Kidney (tissue), 14 donors: ENCODE measurements around the gene ACSL4. TPM values are rescaled to one million over a fixed set of nuclear protein-coding genes. Genes with fewer than 3 reads are reported as not detected.

Source experiments
- DNase-seq, 5 donors: peaks; one replicate each; pipeline ENCODE4 v3.0.0-alpha.2; 2013 to 2020
- FAIRE-seq: peaks from 2 replicates; lab custom pipeline; 2012; peaks lifted over from hg19 to GRCh38; lab: Jason Lieb, UNC
- H3K27ac ChIP-seq, 2 donors: one replicate each; pipeline ENCODE4 v1.7.0; 2013; ENCODE audit warnings: low read depth in 2 of 2, low read length in 2 of 2, inconsistent platforms in 1 of 2
- H3K27me3 ChIP-seq: one replicate; pipeline ENCODE4 v1.7.1; 2013; ENCODE audit warnings: low read length, inconsistent platforms; ENCODE audit not compliant: control insufficient read depth, insufficient read depth
- H3K36me3 ChIP-seq, 3 donors: one replicate each; pipeline versions ENCODE4 v1.7.0 to v1.7.1; 2013; ENCODE audit warnings: low read length in 3 of 3, control low read depth in 1 of 3, inconsistent platforms in 1 of 3; ENCODE audit not compliant: insufficient read depth in 3 of 3, control insufficient read depth in 2 of 3
- H3K4me1 ChIP-seq, 3 donors: one replicate each; pipeline versions ENCODE4 v1.7.0 to v1.7.1; 2013; ENCODE audit warnings: low read length in 3 of 3, inconsistent platforms in 1 of 3, low read depth in 1 of 3; ENCODE audit not compliant: control insufficient read depth in 2 of 3, insufficient read depth in 2 of 3
- H3K4me3 ChIP-seq, 3 donors: one replicate each; pipeline versions ENCODE4 v1.7.0 to v1.8.1; 2013; ENCODE audit warnings: low read length in 3 of 3, control low read depth in 1 of 3, inconsistent platforms in 1 of 3
- H3K9ac ChIP-seq, 3 donors: one replicate each; pipeline versions ENCODE4 v1.7.0 to v1.7.1; 2013; ENCODE audit warnings: low read length in 3 of 3, control low read depth in 1 of 3, inconsistent platforms in 1 of 3
- H3K9me3 ChIP-seq, 3 donors: one replicate each; pipeline versions ENCODE4 v1.7.0 to v1.7.1; 2013; ENCODE audit warnings: low read length in 3 of 3, control low read depth in 1 of 3, inconsistent platforms in 1 of 3; ENCODE audit not compliant: control insufficient read depth in 2 of 3, insufficient read depth in 1 of 3
- CTCF ChIP-seq: IDR thresholded peaks from 3 replicates; pipeline ENCODE4 v1.5.1; 2012; ENCODE audit warnings: mild to moderate bottlenecking, moderate library complexity, borderline replicate concordance; ENCODE audit not compliant: insufficient read depth; ENCODE audit errors: extremely low read depth
- intact Hi-C: fragments of 100-400 bp; cut with DNase I; formaldehyde crosslinking; loops from one replicate; pipeline ENCODE4 v1.11.1; 2022
- polyA plus RNA-seq: library from polyadenylated mRNA; stranded (reverse); fragments of 350-450 nt; fragmentation: Illumina TruSeq; extraction: RNeasy Lipid Tissue Mini Kit (QIAGEN cat#74804); gene quantifications from one replicate; pipeline ENCODE4 v1.2.3, GENCODE V29; 2014; ENCODE audit warnings: low read depth, low replicate concordance; ENCODE audit not compliant: insufficient read depth
- total RNA-seq: library from RNA; stranded (reverse); fragmentation: NEBNext Ultra II Directional; extraction: Animal tissue kit (Norgen Biotek cat#: 25700); gene quantifications from one replicate; pipeline ENCODE4 v1.2.1, GENCODE V29; 2021
- donor health status: control.
- donor health status: control.
- donor health status: control.
- donor health status: control.
- donor health status: control.
- donor health status: DM: yes; HTN: yes; CAD: no.
- donor health status: Normal renal cell carcinoma (clear cell type).

The ACSL4 gene
- total and polyA plus RNA-seq, 2 donors from 2014 or later = 34.0 to 205 TPM

- DNase-seq (peak in 1 of 5 donors; percentile 5), FAIRE-seq (no peak)
- Histone ChIP-seq H3K9me3 (no peaks in the 10 kb centered on the region), H3K27me3 (no peaks in the 10 kb centered on the region), H3K4me3 (no peak overlapping the region), H3K27ac (no peak overlapping the region), H3K4me1 (no peaks in the 10 kb centered on the region), H3K36me3 (no peaks in the 10 kb centered on the region), H3K9ac (no peak overlapping the region)
- TF ChIP-seq CTCF = no peak
- intact Hi-C loops = no loop called here
Observed at GRCh38 chrX:109735202-109735744, 2.2 kb upstream of the ACSL4 start.

GRCh38 chrX:109733613-109734083, 591 bp upstream of the ACSL4 start:
- Histone ChIP-seq H3K36me3 (no peaks in the 10 kb centered on the region), H3K9me3 (no peaks in the 10 kb centered on the region), H3K4me1 (no peaks in the 10 kb centered on the region), H3K27me3 (no peaks in the 10 kb centered on the region), H3K27ac (peak overlapping the region; percentile 71 to 80), H3K4me3 (peak overlapping the region; percentile 73 to 85 (median 78)), H3K9ac (peak overlapping the region; percentile 34 to 80 (median 67))
- intact Hi-C loops = no loop called here
- DNase-seq (peak in 1 of 5 donors; percentile 4), FAIRE-seq (no peak)
- TF ChIP-seq CTCF = no peak

- Histone ChIP-seq H3K4me3 (peak overlapping the region; percentile 77 to 95 (median 86)), H3K36me3 (no peaks in the 10 kb centered on the region), H3K27me3 (no peaks in the 10 kb centered on the region), H3K9me3 (no peaks in the 10 kb centered on the region), H3K9ac (peak overlapping the region; percentile 38 to 95 (median 79)), H3K4me1 (peaks cover 0 to 3% (median 0%) of the 10 kb centered on the region in 3 donors), H3K27ac (peak overlapping the region; percentile 82 to 91)
- intact Hi-C loops = no loop called here
- DNase-seq (peak in 3 of 5 donors; percentile 10 to 31 (median 28)), FAIRE-seq (no peak)
- no peak for TF ChIP-seq CTCF
Observed at GRCh38 chrX:109732017-109732801, 848 bp downstream of the ACSL4 start.
